ENCODE measurements around the gene MYO1D. TPM values are rescaled to one million over a fixed set of nuclear protein-coding genes. Genes with fewer than 3 reads are reported as not detected.

Gene MYO1D
- total and polyA plus RNA-seq, 2 donors (not counting 3 experiments of a cell fraction or from before 2014, with no cell fraction given): 37.8 to 85.5 TPM

- intact Hi-C loops (cut with micrococcal nuclease): no loop called here
- BruUV-seq (replicated peaks): TSS peak; percentile 100
Observed at GRCh38 chr17:32444301-32445073, 432.4 kb downstream of the MYO1D start, which contains the start of gene PSMD11. Gene PSMD11, plus strand, starts transcription at chr17:32444510. Its CDS starts 14 bp downstream, at chr17:32444524.

More at GRCh38 chr17:32444301-32445073, 432.4 kb downstream of the MYO1D start, which contains the start of gene PSMD11:
- H3K27ac ChIP-seq (ENCODE audit: insufficient read depth, low read depth, low read length): peak within 1 kb of the TSS; percentile 59
- FAIRE-seq (peak; percentile 97), DNase-seq (ENCODE audit: low read depth, low spot score) (peak; percentile 97)
- peaks cover 0 to 8% of the 10 kb centered on the region in 2 experiments for H3K36me3 ChIP-seq (ENCODE audit: control insufficient read depth in 2 of 2, extremely low read depth in 1 of 2, insufficient read depth in 2 of 2, low read length in 2 of 2)
- peak within 1 kb of the TSS; percentile 96 for H2AFZ ChIP-seq (ENCODE audit: low read depth, low read length)
- peak within 1 kb of the TSS; percentile 95 for H3K4me2 ChIP-seq (ENCODE audit: insufficient read depth, low read length)
- no peaks in the 10 kb centered on the region for H4K20me1 ChIP-seq (replicated peaks; ENCODE audit: control insufficient read depth, extremely low read depth, insufficient read depth, low read length)
- dilution Hi-C loops (cut with MboI; ENCODE audit: extremely low pct_ligation_motif_present, low sequenced_read_pairs): no loop called here
- no peaks in the 10 kb centered on the region for H3K9me1 ChIP-seq (replicated peaks; ENCODE audit: control insufficient read depth, extremely low read depth, insufficient read depth, low read length)
- H3K9me3 ChIP-seq (replicated peaks; ENCODE audit: control insufficient read depth, insufficient read depth, low read length): no peaks in the 10 kb centered on the region
- TF ChIP-seq POLR2AphosphoS5 (IDR thresholded peaks at IDR 0.05; ENCODE audit: insufficient read depth, low read depth, low read length) (peak; percentile 75), GATA2 (IDR thresholded peaks at IDR 0.05; ENCODE audit: insufficient read depth, insufficient read length, low read depth, low read length) (no peak), CTCF (IDR thresholded peaks at IDR 0.05; ENCODE audit: extremely low read depth in 1 of 2, insufficient read depth in 1 of 2, low read depth in 1 of 2, low read length in 2 of 2) (peak; percentile 97 to 98), MYC (IDR thresholded peaks at IDR 0.05; ENCODE audit: low read depth, low read length) (no peak), JUN (IDR thresholded peaks at IDR 0.05; ENCODE audit: borderline replicate concordance, insufficient read depth, insufficient read length, low read depth) (no peak), MAX (IDR thresholded peaks at IDR 0.05; ENCODE audit: insufficient read depth, insufficient read length) (peak; percentile 14), EZH2 (IDR thresholded peaks at IDR 0.05; ENCODE audit: borderline replicate concordance, low read depth, low read length, severe bottlenecking) (no peak), FOS (IDR thresholded peaks at IDR 0.05; ENCODE audit: borderline replicate concordance, insufficient read depth, low read length) (peak; percentile 32), POLR2A (IDR thresholded peaks at IDR 0.05; ENCODE audit: low read depth, low read length) (peak; percentile 42)
- peaks cover 10 to 11% of the 10 kb centered on the region in 2 experiments for H3K27me3 ChIP-seq (ENCODE audit: control insufficient read depth in 2 of 2, insufficient read depth in 2 of 2, low read length in 2 of 2)
- ChIA-PET POLR2A (interaction anchor here (0.6 to 0.9 kb wide), 3 partner anchors 42 to 158 kb away, joined by 3 read pairs; partner anchors contain the start of gene CDK5R1), CTCF (interaction anchor here (0.7 to 4.5 kb wide), 23 partner anchors 9 to 433 kb away, joined by 3 to 28 read pairs (median 5); partner anchors contain the start of gene CDK5R1)
- peaks cover 18% of the 10 kb centered on the region for H3K4me1 ChIP-seq (ENCODE audit: control insufficient read depth, extremely low read depth, insufficient read depth, low read length)
- peak within 1 kb of the TSS; percentile 53 to 80 (median 57) for H3K4me3 ChIP-seq (replicated peaks in 1 of 3; ENCODE audit: insufficient read depth in 1 of 3, low read depth in 1 of 3, low read length in 3 of 3)
- H3K79me2 ChIP-seq (ENCODE audit: control insufficient read depth, insufficient read depth, low read length): peaks cover 48% of the 10 kb centered on the region
- H3K9ac ChIP-seq (replicated peaks; ENCODE audit: extremely low read depth, insufficient read depth, low read length): peak within 1 kb of the TSS; percentile 89
